HuH-7.5 (cell line): Measurements from ENCODE around the gene PDPK1.
"Not testable (repeated sequence)": the region's sequence is repeated elsewhere in the genome, so short reads cannot be mapped to it uniquely, and the experiment has no call there.

Source experiments
- DNase-seq: peaks from one replicate; pipeline ENCODE4 v3.0.0; 2011; ENCODE audit warnings: low spot score

PDPK1 gene

DNA sequence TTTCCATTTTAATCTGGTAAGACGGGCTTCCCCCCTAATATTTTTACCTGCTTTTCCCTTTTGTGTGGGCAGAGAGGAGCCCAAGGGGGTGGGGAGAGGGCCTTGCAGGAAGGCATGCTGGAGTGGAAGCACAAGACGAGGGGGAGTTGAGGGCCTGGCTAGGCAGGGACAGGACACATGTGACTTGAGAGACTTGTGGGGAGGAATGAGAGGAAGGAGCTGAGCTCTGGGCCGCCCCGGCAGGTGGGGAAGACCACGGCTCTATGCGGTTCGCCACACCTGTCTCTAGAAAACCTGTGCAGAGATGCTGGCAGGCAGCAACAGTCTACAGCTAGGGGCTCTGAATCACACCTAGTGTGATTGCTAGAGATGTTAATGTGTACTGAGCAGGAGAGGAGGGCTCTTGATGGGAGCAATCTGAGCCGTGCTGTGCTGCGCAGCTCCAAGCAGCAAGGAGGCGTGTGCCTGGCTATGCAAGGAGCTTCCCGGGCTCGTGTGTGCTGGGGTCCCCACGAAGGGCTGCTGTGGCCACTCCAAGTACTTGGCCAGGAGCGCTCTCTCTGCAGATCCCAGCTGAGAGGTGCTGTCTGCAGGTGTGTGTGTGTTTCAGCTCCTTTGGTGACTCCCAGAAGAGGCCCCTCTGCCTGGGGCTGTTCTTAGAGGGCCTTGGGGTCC, 50.2 kb downstream of the PDPK1 start:
- DNase-seq: no peak

DNA sequence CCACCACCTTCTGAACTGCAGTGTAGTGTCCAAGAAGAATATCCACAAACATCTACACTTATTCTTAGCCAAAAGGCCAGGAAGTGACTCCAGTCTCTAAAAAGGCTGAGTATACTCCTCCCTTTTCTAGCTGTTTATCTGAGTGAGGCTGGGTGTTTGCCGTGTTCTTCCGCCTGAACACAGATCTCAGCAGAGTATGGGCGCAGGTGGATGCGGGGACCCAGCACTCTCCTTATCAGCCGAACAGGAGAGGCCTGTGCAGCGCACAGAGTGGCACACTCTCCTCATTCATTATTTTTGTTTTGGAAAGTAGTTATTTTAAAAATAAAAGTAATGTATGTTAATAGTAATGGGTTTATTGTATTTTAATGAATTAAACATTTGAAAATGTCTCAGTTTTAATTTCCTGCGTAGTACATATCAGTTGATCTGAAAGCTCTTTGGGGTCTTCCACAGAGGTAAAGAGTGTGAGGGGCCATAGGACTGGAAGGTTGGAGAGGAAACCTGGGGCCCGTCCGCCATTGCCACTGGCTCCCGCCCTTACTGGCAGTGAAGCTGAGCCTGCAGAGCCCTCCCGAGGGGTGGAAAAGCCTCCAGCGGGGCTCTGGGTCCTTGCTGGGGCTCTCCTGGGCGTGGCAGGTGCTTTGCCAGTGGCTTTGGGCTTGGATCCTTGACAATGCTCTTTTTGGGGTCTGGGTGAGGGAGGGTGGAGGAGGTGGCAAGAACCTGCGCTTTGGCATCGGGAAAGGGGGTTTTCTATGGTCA, 53.8 kb downstream of the PDPK1 start:
- DNase-seq: no peak

DNA sequence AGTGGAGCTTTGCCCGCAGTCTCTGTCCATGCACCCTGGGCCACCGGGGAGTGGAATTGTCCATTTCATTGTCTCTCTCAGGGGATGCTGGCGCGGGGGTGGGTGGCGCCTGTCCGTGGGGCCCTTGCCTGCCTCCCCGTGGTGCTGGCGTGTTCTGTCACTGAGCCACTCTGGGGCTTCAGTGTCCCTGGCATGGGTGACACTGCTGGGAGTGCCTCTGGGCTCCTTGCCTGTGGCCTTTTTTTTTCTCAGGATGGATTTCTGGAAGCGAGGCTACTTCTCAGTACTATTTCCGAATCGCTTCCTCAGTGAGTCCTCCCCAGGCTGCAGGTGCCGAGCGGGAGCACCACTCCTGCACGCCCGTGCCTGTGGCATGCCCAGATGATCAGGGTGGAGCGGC, 55.0 kb downstream of the PDPK1 start:
- DNase-seq: no peak

DNA sequence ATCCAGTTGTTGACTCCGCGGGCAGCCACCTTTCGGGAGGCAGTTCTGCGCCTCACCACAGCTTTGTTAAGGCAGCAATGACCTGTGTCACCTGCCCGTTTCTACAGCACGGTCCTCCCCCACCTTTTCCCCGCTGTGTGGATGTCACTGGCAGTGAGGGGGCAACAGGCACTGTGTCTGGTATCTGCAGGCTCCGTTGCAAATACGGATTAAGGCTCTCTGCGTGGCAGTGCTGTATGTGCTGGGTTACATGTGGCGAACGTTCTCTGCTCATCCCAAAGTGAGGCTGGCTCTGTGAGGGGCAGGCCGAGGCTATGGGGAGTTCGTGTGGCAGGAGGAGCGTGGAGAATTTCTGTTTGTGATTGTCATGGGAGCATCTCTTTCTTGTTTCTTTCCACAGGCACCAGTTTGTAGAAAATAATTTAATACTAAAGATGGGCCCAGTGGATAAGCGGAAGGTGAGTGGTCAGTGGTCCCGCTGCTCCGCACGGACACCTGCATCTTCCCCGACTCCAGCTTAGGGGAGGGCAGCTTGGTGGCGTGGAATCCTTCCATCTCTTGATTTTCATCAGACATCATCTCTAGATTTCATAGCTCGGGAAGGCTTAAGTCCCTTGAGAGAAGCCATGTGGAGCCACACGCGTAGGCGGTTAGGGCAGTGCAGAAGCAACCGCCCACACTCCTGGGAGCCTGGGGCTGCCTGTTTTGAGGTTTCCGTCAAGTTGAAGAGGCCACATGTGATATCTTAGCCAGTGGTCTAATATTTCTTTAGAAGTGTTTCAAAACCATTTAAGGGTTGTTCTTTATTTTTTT, 57.8 kb downstream of the PDPK1 start:
- DNase-seq: no peak

DNA sequence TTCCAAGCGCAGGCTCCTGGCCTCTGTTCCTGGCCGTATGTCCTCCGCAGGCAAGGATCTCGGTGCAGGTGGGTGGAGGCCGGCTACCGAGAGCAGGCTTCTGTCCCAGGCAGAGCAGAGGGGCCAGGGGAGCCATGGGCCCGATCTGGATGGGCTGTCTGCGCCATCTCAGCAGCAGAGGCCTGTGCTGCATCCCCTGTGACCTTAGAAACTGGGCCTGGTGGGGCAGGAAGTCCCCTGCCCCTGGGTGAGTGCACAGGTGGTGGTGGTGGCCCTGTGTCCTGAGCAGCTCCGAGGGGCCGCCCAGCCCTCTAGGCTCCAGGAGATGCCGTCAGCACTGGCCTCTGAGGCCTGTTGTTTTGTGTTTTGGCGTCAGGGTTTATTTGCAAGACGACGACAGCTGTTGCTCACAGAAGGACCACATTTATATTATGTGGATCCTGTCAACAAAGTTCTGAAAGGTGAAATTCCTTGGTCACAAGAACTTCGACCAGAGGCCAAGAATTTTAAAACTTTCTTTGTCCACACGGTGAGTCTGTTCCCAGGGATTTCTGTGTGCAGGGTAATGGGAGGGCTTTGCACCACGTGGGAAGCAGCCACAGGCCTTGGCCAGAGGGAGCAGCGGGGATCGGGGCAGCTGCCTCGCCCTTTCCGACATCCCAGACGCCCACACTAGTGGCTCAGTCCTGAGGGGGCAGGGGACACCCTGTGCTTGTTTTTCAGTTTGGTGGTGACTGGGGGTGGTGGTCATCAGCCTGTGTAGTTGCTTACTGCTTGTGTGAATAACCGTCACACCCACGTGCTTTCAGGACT, 59.1 kb downstream of the PDPK1 start:
- DNase-seq: no peak

DNA sequence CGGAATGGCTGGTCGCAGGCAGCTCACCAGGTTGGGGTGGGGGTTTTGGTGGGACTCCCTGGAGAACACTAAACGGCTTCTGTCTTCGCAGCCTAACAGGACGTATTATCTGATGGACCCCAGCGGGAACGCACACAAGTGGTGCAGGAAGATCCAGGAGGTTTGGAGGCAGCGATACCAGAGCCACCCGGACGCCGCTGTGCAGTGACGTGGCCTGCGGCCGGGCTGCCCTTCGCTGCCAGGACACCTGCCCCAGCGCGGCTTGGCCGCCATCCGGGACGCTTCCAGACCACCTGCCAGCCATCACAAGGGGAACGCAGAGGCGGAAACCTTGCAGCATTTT, 59.7 kb downstream of the PDPK1 start:
- DNase-seq: no peak

DNA sequence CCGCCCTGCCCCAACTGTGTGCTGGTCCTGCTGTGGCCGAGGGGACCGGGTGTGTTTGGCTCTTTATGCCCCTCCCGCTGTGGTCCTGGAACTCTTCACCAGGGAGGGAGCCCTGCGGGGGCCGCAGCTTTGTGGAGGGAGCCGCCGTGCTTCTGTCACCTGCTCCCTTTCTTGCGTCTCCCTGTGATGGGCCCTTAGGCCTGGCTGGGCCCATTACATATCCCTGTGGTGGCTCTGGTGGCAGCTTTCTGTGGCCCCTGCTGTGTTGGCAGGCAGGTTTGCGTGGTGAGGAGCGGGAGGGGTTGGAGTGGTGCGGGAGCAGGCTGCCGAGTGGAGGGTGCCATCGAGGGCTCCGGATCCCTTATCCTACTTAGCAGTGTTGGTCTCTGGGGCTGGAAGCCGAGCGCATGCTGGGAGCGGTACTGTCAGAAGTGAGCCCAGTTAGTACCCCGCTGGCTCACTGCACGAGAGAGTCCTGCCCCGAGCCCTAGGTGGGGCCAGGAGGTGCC, 60.4 kb downstream of the PDPK1 start:
- DNase-seq: no peak

DNA sequence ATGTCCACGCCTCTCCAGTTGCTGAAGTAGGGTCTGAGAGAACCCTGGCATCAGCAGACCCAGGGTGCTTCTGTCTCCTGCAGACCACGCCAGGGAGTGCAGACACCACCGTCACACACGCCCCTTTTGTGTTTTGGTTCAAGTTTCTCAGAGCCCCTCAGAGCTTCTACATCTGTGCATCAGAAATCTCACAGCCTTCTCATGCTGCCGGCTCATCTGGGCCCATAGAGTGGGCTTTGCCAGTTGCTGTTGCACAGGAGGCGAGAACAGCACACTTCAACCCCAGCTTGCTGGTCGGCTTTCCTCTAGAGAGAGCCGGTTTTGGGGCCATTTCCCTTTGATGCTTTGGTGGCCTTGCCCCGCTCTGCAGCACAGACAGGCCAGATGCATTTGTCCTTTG, 60.9 kb downstream of the PDPK1 start:
- DNase-seq: no peak

DNA sequence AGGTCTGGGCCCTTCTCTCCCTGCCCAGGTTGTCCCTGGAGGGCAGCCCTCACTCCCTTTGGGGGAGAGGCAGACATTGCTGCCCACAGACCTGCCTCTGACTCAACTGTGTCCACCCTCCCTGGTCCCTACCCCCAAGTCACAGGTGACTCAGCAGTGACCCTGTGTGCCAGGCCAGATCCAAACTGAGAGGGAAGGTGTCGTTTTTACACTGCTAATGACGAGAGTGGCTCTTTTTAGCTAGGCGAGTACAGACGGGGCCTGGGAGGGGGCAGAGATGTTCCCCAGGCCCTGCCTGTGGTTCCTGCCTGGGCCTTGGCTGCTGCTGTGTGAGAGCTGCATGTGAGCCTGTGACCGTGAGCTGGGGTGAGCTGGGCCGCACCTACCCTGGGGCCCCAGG, 61.3 kb downstream of the PDPK1 start:
- DNase-seq: not testable (repeated sequence)

DNA sequence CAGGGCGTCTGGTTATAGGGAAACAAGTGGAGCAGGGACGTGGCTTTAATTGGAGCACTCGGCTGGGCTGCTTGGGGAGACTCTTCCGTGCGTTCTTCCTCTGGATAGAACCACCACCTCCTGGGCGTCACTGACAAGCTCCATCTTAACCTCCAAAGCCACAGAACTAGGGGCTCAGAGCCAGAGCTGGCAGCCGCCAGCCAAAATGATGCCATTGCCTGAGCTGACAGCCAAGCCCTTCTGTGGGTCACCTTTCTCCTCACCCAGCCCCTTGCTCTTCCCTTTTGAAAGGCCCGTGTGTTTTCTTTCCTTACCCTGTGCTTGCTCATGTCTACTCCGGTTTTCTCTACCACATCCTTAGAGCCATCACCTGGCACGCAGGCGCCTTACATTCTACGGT, 62.0 kb downstream of the PDPK1 start:
- not testable (repeated sequence) for DNase-seq

DNA sequence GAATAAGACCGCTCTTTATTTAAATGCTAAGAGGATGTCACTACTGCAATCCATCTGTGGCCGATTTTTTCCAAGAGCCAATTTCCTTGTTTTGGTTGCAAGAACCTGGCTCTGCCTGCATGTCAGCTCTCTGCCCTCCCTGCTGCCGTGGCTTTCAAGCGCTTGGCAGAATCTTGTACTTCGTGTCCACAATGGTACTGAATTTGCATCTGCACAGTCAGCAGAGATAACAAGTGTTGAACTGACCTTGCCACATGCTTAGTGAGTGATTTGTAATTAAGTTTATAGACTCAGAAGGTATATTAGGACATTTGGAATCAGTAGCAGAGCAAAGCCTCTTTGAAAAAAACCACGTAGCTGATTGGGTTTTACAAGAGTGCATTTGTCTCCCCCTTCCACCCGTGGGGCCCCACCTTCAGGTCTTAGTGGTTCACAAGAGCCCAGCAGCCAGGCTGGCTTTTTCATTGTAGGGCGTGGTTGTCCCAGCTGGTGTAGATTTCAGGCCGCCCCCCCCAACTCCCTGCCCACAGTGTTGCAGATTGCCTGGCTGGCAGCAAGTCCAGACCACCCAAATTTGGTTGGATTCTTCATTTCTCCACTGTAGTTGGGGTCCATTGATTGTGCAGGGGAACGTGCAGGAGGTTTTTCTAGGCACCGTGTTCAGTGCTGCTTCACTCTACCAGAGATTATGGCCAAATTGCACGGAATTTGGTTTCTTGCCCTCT, 63.6 kb downstream of the PDPK1 start:
- DNase-seq: not testable (repeated sequence)

DNA sequence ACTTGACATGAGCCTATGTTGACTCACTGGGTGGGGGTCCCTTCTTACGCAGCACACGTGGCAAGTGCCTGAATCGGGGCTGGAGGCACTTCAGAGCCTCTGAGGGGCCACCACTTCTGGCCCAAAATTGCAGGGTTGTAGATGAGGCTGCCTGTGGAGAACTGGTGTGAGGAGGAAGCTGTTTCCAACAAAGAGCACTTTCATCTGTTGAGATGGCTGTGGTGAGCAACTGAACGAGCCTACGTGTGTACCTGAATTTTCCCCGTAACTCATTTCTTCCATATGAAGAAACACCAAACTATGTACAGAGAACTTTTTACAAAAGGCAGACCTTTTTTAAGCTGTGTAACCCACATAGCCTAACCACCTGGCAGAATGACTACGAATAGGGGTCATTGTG, 64.4 kb downstream of the PDPK1 start:
- DNase-seq: not testable (repeated sequence)

DNA sequence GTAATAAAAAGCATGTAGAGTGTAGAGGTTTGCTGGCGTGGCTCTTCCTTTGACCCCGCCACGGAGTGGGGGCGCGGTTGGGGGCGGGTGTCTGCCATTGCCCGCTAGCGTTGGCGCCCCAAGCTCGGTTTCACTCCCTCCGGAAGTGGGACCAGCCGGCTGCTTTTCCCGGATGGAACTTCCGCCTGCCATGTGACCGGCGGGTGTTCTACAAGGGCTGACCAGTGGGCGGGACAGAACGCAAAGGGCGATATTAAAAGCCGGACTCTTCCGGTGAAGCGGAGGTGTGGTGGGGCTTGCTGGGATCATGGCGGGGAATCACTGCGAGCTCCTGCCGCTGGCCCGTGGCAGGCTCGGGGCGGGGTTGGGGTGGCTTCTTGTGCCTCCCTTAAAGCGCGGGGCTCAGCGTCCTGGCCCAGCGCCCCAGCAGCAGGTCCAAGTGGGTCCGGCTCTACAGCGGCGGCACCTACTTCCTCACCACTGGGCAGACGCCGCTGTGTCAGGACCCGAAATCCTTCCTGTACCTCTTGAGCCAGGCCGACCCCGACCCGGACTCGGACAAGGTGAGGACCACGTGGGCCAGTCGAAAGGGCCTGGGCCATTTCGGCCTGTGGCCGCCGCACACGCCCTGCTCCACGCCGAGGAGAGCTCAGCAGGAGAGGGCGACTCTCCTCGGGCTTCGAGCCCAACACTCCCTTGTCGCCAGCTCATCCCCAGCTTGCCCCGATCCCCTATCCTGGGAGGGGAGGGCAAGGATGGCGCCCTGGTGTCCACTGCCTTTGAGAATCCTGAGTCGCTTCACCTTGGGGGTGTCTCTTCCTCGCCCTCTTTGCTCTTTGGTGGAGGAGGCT, 65.6 kb downstream of the PDPK1 start:
- peak; percentile 99 for DNase-seq

DNA sequence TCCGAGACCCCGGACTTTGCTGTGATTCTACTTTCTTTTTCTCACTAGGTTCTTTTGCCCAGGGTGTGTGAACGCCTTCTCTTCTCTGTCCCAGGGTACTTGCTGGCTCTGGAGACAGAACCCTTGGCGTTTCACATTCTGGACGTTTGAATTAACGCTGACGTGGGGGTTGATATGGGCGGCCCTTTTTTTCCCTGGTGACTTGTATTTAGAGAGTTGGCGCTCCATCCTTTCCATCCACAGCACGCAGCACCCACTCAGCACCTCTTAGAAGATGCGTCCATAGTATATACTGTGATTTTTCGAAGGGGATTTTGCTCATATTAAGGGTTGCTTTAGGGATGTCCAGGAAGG, 66.2 kb downstream of the PDPK1 start:
- DNase-seq: not testable (repeated sequence)

DNA sequence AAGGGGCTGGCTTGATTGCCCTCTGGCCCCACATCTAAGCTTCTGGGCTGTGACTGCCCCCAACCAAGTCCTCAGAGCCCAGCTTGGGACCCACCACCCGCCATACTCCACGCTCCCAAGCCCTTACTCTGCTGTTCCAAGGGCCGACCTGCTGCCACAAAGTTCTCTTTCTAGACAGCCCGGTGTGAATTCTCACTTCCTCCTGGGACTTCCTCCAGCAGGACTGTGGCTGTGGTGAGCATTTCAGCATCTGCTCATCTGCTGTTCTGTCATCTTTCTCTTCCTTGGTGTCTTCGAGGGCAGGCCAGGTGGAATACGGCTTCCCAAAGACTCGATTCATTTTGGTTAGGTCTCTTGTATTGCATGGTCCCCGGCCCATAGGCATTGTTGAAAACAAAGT, 69.0 kb downstream of the PDPK1 start:
- not testable (repeated sequence) for DNase-seq

DNA sequence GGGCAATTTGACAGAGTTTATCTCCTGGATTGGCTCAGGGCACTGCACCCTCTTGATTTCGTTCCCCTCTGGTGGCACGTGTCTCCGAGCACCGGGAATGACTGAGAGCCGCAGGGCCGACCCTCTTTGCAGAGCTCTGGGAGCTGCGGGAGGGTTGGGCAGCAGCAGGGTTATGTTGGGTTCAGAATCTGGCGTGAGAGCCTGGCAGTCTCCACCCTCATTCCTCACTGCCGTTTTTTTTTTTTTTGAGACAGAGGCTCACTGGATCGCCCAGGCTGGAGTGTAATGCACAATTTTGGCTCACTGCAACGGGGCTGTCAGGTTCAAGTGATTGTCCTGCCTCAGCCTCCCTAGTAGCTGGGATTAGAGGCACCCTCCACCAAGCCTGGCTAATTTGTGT, 71.5 kb downstream of the PDPK1 start:
- DNase-seq: not testable (repeated sequence)

DNA sequence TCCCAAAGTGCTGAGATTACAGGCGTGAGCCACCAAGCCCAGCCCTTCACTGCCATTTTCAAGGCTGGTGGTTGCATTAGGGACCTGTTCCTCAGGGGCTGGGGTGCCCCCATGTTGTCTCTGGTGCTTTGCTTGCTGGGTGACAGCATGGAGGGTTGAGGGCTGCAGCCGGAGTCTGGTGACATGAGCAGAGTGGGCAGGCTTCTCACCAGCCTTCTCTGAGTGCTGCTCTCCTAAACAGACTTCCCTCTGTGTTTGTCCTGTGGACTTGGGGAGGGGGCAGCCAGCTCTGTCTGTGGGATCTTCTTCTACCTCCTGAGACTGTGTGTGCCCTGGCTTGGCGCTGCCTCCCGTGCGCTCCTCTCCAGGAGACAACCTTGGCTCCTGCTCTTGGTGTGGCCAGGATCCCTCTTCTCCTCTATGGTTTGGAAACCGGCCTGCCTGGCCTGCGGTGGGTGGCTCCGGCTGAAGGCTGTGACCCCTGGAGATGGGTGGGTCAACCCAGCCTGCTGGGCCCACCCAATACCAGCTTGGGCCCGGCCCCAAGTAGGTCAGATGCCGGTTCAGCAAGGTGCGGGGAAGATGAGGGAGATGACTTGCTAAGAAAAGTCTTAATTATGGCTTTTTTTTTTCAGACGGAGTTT, 72.1 kb downstream of the PDPK1 start:
- DNase-seq: no peak

DNA sequence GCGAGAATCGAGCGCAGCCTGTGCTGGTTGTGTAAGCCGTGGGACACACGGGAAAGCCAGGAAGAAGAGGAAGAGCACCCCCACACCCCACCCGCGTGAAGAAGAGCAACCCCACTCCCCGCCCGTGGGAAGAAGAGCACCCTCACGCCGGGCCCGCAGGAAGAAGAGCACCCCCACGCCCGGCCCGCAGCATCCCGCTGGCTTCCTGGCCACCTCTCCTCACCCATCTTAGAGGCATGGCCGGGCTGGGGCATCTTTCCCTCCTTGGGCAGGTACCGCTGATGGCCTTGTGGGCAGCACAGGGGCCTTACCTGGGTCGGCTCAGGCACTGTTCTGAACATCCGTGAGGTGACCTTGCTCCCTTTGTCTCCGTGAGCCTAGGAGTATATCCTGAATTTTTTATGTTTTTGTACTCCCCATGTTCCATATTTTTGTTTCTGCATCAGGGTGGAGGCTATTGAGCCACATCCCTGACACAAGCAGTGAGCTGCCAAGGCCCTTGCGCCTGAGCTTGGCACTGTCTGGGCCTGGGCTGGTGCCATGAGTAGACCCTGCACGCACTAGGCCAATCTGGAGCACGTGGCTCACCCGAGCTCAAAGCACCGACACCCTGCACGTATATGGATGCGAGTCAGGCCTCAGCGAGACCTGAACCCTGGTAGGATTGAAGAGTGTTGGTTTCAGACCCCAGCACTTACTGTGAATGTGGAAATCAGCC, 73.1 kb downstream of the PDPK1 start:
- no peak for DNase-seq

DNA sequence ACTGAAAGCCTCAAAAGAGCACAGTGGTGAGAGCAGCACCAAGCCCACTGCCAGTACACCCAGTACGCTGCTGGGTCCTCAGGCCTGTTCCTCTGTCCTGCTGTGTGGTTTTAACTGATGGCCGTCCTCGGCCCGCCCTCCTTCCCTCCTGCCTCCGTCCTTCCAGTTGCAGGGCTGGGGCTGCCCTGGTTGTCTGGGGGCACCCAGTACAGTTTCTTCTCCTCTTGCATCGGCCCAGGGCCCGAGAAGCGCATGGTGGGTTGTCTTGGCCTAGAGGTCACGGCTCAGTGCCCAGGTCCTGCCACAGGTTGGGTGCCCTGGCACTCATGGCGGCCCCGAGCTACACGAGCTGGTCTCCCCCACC, 73.7 kb downstream of the PDPK1 start:
- no peak for DNase-seq
